GM12875 (cell line): ENCODE data around the gene ACBD5.
"Not testable (repeated sequence)": the region's sequence is repeated elsewhere in the genome, so short reads cannot be mapped to it uniquely, and the experiment has no call there.

Source experiments
- H3K4me3 ChIP-seq: one replicate; pipeline ENCODE4 v1.5.1; 2011; ENCODE audit warnings: low read depth, low read length, control low read depth
- TF ChIP-seq, protein P1 (sequence below): IDR thresholded peaks from 2 replicates; pipeline ENCODE4 v1.5.1; 2011; ENCODE audit warnings: low read depth, mild to moderate bottlenecking, control low read depth, inconsistent platforms, low read length, moderate library complexity, borderline replicate concordance; ENCODE audit not compliant: insufficient read depth

Gene ACBD5

DNA sequence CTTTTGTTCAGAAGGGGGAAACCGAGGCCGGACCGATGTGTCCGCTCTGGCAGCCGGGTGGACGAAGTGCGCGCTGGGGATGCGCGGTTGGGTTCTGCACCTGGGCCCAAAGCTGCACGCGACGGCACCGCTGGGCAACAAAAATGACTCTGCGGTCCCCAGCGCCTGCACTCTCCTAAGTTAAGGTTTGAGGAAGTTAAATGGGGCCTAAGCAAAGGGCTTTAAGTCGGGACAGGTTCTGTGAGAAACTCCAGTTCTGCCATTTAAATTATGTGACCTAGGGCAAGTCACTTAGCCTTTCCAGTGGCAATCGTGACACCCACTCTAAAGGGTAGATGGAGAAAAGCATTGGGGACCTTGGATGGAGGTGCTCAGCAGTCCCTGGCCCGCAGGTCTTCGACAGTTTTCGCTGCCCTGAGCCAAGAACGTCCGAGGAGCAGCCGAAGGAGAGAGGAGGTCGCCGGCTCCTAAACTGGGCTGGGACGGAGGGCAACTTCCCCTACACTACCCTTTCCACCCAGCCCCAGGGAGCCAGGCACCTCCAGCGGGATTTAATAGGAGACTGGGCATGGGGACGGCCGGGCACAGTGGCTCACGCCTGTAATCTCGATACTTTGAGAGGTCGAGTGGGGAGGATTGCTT lies 534 bp upstream of the ACBD5 start:
- peak overlapping the region; percentile 54 for H3K4me3 ChIP-seq
- TF ChIP-seq, protein P1, sequence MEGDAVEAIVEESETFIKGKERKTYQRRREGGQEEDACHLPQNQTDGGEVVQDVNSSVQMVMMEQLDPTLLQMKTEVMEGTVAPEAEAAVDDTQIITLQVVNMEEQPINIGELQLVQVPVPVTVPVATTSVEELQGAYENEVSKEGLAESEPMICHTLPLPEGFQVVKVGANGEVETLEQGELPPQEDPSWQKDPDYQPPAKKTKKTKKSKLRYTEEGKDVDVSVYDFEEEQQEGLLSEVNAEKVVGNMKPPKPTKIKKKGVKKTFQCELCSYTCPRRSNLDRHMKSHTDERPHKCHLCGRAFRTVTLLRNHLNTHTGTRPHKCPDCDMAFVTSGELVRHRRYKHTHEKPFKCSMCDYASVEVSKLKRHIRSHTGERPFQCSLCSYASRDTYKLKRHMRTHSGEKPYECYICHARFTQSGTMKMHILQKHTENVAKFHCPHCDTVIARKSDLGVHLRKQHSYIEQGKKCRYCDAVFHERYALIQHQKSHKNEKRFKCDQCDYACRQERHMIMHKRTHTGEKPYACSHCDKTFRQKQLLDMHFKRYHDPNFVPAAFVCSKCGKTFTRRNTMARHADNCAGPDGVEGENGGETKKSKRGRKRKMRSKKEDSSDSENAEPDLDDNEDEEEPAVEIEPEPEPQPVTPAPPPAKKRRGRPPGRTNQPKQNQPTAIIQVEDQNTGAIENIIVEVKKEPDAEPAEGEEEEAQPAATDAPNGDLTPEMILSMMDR = no peak

DNA sequence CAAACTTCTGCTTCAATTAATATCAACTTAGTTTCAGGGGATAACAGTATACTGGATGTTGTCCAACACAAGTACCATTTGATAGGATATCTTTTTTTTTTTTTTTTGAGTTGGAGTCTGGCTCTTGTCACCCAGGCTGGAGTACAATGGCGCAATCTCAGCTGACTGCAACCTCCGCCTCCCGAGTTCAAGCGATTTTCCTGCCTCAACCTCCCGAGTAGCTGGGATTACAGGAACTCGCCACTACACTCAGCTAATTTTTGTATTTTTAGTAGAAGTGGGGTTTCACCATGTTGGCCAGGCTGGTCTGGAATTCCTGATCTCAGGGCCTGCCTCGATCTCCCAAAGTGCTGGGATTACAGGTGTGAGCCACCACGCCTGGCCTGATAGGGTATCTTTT lies 3.1 kb downstream of the ACBD5 start:
- not testable (repeated sequence) for H3K4me3 ChIP-seq

DNA sequence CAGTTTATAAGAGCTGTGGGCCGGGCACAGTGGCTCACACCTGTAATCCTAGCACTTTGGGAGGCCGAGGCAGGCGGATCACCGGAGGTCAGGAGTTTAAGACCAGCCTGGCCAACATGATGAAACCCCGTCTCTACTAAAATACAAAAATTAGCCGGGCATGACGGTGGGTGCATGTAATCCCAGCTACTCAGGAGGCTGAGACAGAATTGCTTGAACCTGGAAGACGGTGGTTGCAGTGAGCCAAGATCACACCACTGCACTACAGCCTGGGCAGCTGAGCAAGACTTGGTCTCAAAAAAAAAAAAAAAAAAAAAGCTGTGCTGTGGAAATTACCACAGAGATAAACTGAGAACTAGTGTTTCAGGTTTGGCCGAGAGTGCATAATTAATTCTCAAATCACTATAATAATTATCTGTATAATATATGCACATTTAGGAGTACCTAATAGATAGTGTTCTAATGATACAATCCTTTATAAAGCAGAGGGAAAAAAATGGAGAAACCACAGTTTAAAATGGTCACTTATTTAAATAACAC lies 3.9 kb downstream of the ACBD5 start:
- not testable (repeated sequence) for H3K4me3 ChIP-seq

DNA sequence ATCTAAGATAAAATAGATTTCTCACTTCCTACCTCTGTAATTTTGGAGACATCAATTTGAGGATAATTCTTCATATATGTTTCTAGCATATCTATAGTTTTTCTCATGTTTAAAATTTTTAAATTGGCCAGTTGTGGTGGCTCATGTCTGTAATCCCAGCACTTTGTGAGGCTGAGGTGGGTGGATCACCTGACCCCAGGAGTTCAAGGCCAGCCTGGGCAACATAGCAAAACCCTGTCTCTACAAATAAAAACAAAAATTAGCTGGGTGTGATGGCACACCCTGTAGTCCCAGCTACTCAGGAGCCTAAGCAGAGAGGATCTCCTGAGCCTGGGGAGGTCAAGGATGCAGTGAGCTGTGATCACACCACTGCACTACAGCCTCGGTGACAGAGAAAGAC lies 4.9 kb downstream of the ACBD5 start:
- TF ChIP-seq, protein P1 = no peak
- H3K4me3 ChIP-seq = no peak overlapping the region

DNA sequence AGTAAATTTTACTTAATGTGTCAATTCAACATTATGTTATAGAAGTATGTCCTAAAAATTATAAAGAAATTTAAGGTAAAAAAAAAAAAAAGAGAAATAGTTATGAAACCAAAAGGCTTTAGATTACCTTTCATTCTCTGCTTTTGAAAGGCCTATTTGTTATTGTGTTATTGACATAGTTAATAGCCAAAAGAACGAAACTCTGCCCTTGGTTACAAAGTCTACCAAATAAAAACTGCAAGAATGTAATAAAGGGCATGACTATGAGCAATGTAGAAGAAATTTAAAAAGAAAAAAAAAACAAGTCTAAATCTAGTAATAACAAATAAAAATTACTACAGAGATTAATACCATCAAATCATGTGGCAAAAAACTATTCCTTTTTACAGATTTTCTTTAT lies 10.6 kb downstream of the ACBD5 start:
- TF ChIP-seq, protein P1 = no peak
- no peak overlapping the region for H3K4me3 ChIP-seq

DNA sequence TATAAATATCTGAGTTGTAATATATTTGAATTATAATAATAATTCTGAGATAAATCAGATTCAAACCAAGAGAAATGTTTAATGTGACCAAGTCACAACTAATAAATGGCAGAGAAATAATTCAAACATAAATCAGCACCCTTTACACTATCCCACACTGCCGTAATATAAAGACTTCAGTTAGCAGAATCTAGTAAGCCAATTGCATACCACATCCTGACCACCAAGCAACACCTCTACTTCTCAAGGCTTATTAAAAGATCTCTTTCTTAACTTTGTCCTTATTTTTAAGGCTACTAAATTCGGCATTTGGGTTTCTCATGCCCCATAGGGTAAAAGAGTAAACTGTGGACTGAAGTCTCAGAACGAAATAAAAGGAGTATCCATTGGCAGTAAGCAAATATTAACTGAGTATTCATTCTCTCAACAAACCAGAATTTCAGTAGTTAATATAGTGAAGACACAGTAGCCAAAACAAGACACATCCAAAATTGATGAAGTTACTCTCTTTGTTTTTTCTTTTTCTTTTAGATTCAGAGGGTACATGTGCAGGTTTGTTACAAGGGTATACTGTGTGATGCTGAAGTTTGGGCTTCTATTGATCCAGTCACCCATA lies 14.8 kb downstream of the ACBD5 start:
- TF ChIP-seq, protein P1 = no peak
- H3K4me3 ChIP-seq = no peak overlapping the region

DNA sequence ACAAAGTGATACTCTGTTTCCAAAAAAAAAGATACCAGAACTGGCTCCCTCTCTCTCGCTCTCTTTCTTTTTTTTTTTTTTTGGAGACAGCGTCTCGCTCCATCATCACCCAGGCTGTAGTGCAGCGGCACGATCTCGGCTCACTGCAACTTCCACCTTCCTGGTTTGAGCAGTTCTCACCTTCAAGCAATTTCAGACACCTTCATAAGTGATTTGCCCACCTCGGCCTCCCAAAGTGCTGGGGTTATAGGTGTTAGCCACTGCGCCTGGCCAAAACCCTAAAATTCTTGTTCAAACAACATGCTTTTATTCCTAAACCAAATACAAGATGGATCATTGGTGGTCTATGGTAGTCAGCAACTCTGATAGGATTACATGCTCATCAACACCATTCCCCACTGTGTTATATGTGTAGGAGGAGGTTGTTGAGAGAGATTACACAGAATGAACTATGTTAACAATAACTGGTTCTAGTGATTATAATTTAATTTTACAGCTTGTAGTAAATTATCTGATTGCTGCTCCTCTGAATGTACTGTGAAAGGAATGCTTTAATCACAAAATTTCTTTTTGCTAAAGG lies 15.5 kb downstream of the ACBD5 start:
- no peak overlapping the region for H3K4me3 ChIP-seq
- TF ChIP-seq, protein P1 = no peak

DNA sequence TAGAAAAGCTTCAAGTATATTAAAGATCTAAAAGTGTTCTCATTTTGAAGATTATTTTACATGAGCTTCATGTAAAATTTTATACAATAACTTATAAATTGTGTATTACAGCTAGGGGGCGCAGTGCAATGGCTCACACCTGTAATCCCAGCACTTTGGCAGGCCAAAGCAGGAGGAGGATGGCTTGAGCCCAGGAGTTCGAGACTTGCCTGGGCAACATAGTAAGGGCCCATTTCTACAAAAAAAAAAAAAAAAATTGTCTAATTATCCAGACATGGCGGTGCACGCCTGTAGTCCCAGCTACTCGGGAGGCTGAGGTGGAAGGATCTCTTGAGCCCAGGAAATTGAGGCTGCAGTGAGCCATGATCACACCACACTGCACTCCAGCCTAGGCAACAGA lies 16.6 kb downstream of the ACBD5 start:
- H3K4me3 ChIP-seq = no peak overlapping the region
- TF ChIP-seq, protein P1 = peak; percentile 51; the same call in 1 of the 2 replicates
